ENCODE data around the gene PIAS4. TPM values are rescaled to one million over a fixed set of nuclear protein-coding genes. Genes with fewer than 3 reads are reported as not detected.
A peak's percentile ranks its signal among the peaks of the same experiment; 100 is the strongest.

The PIAS4 gene
- total and polyA plus RNA-seq, 5 donors from 2014 or later = 4.1 to 25.4 (median 4.6) TPM

GRCh38 chr19:4038661-4039423 lies 31.3 kb downstream of the PIAS4 start:
- Histone ChIP-seq H3K27ac (ENCODE audit: insufficient read depth, low read length, poor library complexity, severe bottlenecking) (no peak overlapping the region), H3K36me3 (ENCODE audit: control insufficient read depth, insufficient read depth, low read length) (peaks cover 15% of the 10 kb centered on the region), H3K4me3 (ENCODE audit: low read depth, low read length) (no peak overlapping the region), H3K27me3 (ENCODE audit: control insufficient read depth, insufficient read depth, low read length) (no peaks in the 10 kb centered on the region), H3K4me1 (ENCODE audit: control insufficient read depth, insufficient read depth, low read length, poor library complexity, severe bottlenecking) (no peaks in the 10 kb centered on the region), H3K9me3 (ENCODE audit: control insufficient read depth in 2 of 2, low read length in 2 of 2) (no peaks in the 10 kb centered on the region)
- Mint-ChIP-seq H3K36me3 (peaks cover 7% of the 10 kb centered on the region), H3K27me3 (no peaks in the 10 kb centered on the region), H3K9me3 (peaks cover 0 to 2% (median 0%) of the 10 kb centered on the region in 7 donors), H3K4me1 (peaks cover 0 to 5% (median 1%) of the 10 kb centered on the region in 4 donors), H3K27ac (no peak overlapping the region), H3K4me3 (no peak overlapping the region)
- ATAC-seq (ENCODE audit: low read depth in 2 of 2) = no peak
- DNase-seq = no peak

GRCh38 chr19:4042064-4042730 lies 34.7 kb downstream of the PIAS4 start:
- ATAC-seq (ENCODE audit: low read depth in 2 of 2) (no peak), DNase-seq (no peak)
- Mint-ChIP-seq H3K27me3 (no peaks in the 10 kb centered on the region), H3K4me3 (no peak overlapping the region), H3K9me3 (peaks cover 0 to 2% (median 0%) of the 10 kb centered on the region in 7 donors), H3K4me1 (peaks cover 4 to 21% (median 6%) of the 10 kb centered on the region in 4 donors), H3K36me3 (peaks cover 13% of the 10 kb centered on the region), H3K27ac (peak overlapping the region in 1 of 3 donors; percentile 63)
- Histone ChIP-seq H3K9me3 (ENCODE audit: control insufficient read depth in 2 of 2, low read length in 2 of 2) (no peaks in the 10 kb centered on the region), H3K4me1 (ENCODE audit: control insufficient read depth, insufficient read depth, low read length, poor library complexity, severe bottlenecking) (peaks cover 10% of the 10 kb centered on the region), H3K4me3 (ENCODE audit: low read depth, low read length) (no peak overlapping the region), H3K27me3 (ENCODE audit: control insufficient read depth, insufficient read depth, low read length) (no peaks in the 10 kb centered on the region), H3K27ac (ENCODE audit: insufficient read depth, low read length, poor library complexity, severe bottlenecking) (peak overlapping the region; percentile 23), H3K36me3 (ENCODE audit: control insufficient read depth, insufficient read depth, low read length) (peaks cover 6% of the 10 kb centered on the region)

- Histone ChIP-seq H3K9me3 (ENCODE audit: control insufficient read depth in 2 of 2, low read length in 2 of 2) (no peaks in the 10 kb centered on the region), H3K4me3 (ENCODE audit: low read depth, low read length) (no peak overlapping the region), H3K27me3 (ENCODE audit: control insufficient read depth, insufficient read depth, low read length) (no peaks in the 10 kb centered on the region), H3K36me3 (ENCODE audit: control insufficient read depth, insufficient read depth, low read length) (peaks cover 8% of the 10 kb centered on the region), H3K27ac (ENCODE audit: insufficient read depth, low read length, poor library complexity, severe bottlenecking) (no peak overlapping the region), H3K4me1 (ENCODE audit: control insufficient read depth, insufficient read depth, low read length, poor library complexity, severe bottlenecking) (peaks cover 13% of the 10 kb centered on the region)
- Mint-ChIP-seq H3K9me3 (peaks cover 0 to 2% (median 0%) of the 10 kb centered on the region in 7 donors), H3K4me3 (no peak overlapping the region), H3K36me3 (peaks cover 13% of the 10 kb centered on the region), H3K27ac (peak overlapping the region in 1 of 3 donors; percentile 20), H3K4me1 (peaks cover 4 to 23% (median 6%) of the 10 kb centered on the region in 4 donors), H3K27me3 (no peaks in the 10 kb centered on the region)
- ATAC-seq (ENCODE audit: low read depth in 2 of 2) (peak in 1 of 2 donors; percentile 11), DNase-seq (no peak)
Observed at GRCh38 chr19:4042731-4043082, 35.2 kb downstream of the PIAS4 start.

GRCh38 chr19:4043401-4043800 lies 35.9 kb downstream of the PIAS4 start:
- no peak for ATAC-seq (ENCODE audit: low read depth in 2 of 2)
- Mint-ChIP-seq H3K4me1 (peaks cover 4 to 23% (median 6%) of the 10 kb centered on the region in 4 donors), H3K27me3 (no peaks in the 10 kb centered on the region)

GRCh38 chr19:4043966-4044715 lies 36.6 kb downstream of the PIAS4 start:
- no peak for DNase-seq
- Mint-ChIP-seq H3K4me1 (peaks cover 4 to 26% (median 6%) of the 10 kb centered on the region in 4 donors), H3K9me3 (peaks cover 0 to 2% (median 0%) of the 10 kb centered on the region in 7 donors)

More at GRCh38 chr19:4043401-4043800, 35.9 kb downstream of the PIAS4 start:
- H3K27me3 ChIP-seq (ENCODE audit: control insufficient read depth, insufficient read depth, low read length) = no peaks in the 10 kb centered on the region
- peaks cover 13% of the 10 kb centered on the region for H3K36me3 ChIP-seq (ENCODE audit: control insufficient read depth, insufficient read depth, low read length)
- peaks cover 13% of the 10 kb centered on the region for H3K4me1 ChIP-seq (ENCODE audit: control insufficient read depth, insufficient read depth, low read length, poor library complexity, severe bottlenecking)
- Mint-ChIP-seq H3K27ac (no peak overlapping the region), H3K36me3 (peaks cover 13% of the 10 kb centered on the region), H3K9me3 (peaks cover 0 to 2% (median 0%) of the 10 kb centered on the region in 7 donors), H3K4me3 (no peak overlapping the region)
- H3K9me3 ChIP-seq (ENCODE audit: control insufficient read depth in 2 of 2, low read length in 2 of 2) = no peaks in the 10 kb centered on the region
- no peak overlapping the region for H3K27ac ChIP-seq (ENCODE audit: insufficient read depth, low read length, poor library complexity, severe bottlenecking)
- no peak overlapping the region for H3K4me3 ChIP-seq (ENCODE audit: low read depth, low read length)
- DNase-seq = no peak

GRCh38 chr19:4044990-4045465 lies 37.5 kb downstream of the PIAS4 start:
- H3K36me3 ChIP-seq (ENCODE audit: control insufficient read depth, insufficient read depth, low read length) = peaks cover 19% of the 10 kb centered on the region
- Mint-ChIP-seq H3K9me3 (peaks cover 0 to 2% (median 0%) of the 10 kb centered on the region in 7 donors), H3K36me3 (peaks cover 20% of the 10 kb centered on the region), H3K4me3 (no peak overlapping the region), H3K4me1 (peaks cover 7 to 34% (median 10%) of the 10 kb centered on the region in 4 donors), H3K27me3 (no peaks in the 10 kb centered on the region), H3K27ac (peak overlapping the region in 2 of 3 donors; percentile 84 to 95)
- DNase-seq (no peak), ATAC-seq (ENCODE audit: low read depth in 2 of 2) (no peak)
- no peaks in the 10 kb centered on the region for H3K27me3 ChIP-seq (ENCODE audit: control insufficient read depth, insufficient read depth, low read length)
- no peak overlapping the region for H3K4me3 ChIP-seq (ENCODE audit: low read depth, low read length)
- no peaks in the 10 kb centered on the region for H3K9me3 ChIP-seq (ENCODE audit: control insufficient read depth in 2 of 2, low read length in 2 of 2)
- peaks cover 13% of the 10 kb centered on the region for H3K4me1 ChIP-seq (ENCODE audit: control insufficient read depth, insufficient read depth, low read length, poor library complexity, severe bottlenecking)
- H3K27ac ChIP-seq (ENCODE audit: insufficient read depth, low read length, poor library complexity, severe bottlenecking) = peak overlapping the region; percentile 5

More at GRCh38 chr19:4043966-4044715, 36.6 kb downstream of the PIAS4 start:
- no peaks in the 10 kb centered on the region for H3K27me3 Mint-ChIP-seq
- Histone ChIP-seq H3K4me1 (ENCODE audit: control insufficient read depth, insufficient read depth, low read length, poor library complexity, severe bottlenecking) (peaks cover 13% of the 10 kb centered on the region), H3K27ac (ENCODE audit: insufficient read depth, low read length, poor library complexity, severe bottlenecking) (no peak overlapping the region), H3K36me3 (ENCODE audit: control insufficient read depth, insufficient read depth, low read length) (peaks cover 13% of the 10 kb centered on the region), H3K27me3 (ENCODE audit: control insufficient read depth, insufficient read depth, low read length) (no peaks in the 10 kb centered on the region), H3K4me3 (ENCODE audit: low read depth, low read length) (no peak overlapping the region), H3K9me3 (ENCODE audit: control insufficient read depth in 2 of 2, low read length in 2 of 2) (no peaks in the 10 kb centered on the region)
- H3K27ac Mint-ChIP-seq = no peak overlapping the region
- peaks cover 15% of the 10 kb centered on the region for H3K36me3 Mint-ChIP-seq
- H3K4me3 Mint-ChIP-seq = peak overlapping the region in 1 of 4 donors; percentile 69
- ATAC-seq (ENCODE audit: low read depth in 2 of 2) = no peak

- no peaks in the 10 kb centered on the region for H3K27me3 ChIP-seq (ENCODE audit: control insufficient read depth, insufficient read depth, low read length)
- no peaks in the 10 kb centered on the region for H3K9me3 ChIP-seq (ENCODE audit: control insufficient read depth in 2 of 2, low read length in 2 of 2)
- H3K36me3 ChIP-seq (ENCODE audit: control insufficient read depth, insufficient read depth, low read length) = peaks cover 24% of the 10 kb centered on the region
- no peak for ATAC-seq (ENCODE audit: low read depth in 2 of 2)
- Mint-ChIP-seq H3K4me1 (peaks cover 11 to 38% (median 13%) of the 10 kb centered on the region in 4 donors), H3K9me3 (peaks cover 0 to 4% (median 0%) of the 10 kb centered on the region in 7 donors), H3K27ac (peak overlapping the region; percentile 88 to 97 (median 95)), H3K4me3 (peak overlapping the region in 2 of 4 donors; percentile 69 to 83), H3K27me3 (no peaks in the 10 kb centered on the region), H3K36me3 (peaks cover 20% of the 10 kb centered on the region)
- H3K27ac ChIP-seq (ENCODE audit: insufficient read depth, low read length, poor library complexity, severe bottlenecking) = peak overlapping the region; percentile 33
- H3K4me3 ChIP-seq (ENCODE audit: low read depth, low read length) = no peak overlapping the region
- peak in 1 of 3 donors; percentile 25 for DNase-seq
- H3K4me1 ChIP-seq (ENCODE audit: control insufficient read depth, insufficient read depth, low read length, poor library complexity, severe bottlenecking) = peaks cover 13% of the 10 kb centered on the region
Observed at GRCh38 chr19:4045597-4046361, 38.2 kb downstream of the PIAS4 start.

All from CD4-positive, CD25-positive, alpha-beta regulatory T cell (primary cell).